T-cell (primary cell): ENCODE results near the gene EFHC1. TPM values are rescaled to one million over a fixed set of nuclear protein-coding genes. Genes with fewer than 3 reads are reported as not detected.

Experiments
- ATAC-seq, 4 experiments: fragments of 200-7000 bp in 3 of 4; fragments of 150-1000 bp in 1 of 4; cut with Tn5 transposase; replicated peaks in 1 of 4; 1 replicate in 3 of 4; 2 replicates in 1 of 4; pipeline ENCODE4 v1.10.0; 2021; ENCODE audit warnings: moderate library complexity in 3 of 4, mild to moderate bottlenecking in 2 of 4, moderate number of reproducible peaks in 1 of 4
- CTCF ChIA-PET, 2 donors: fragments of 300-600 bp; sonication (Branson Sonifier 250); formaldehyde crosslinking; loops; one replicate each; lab custom pipeline; 2022; ENCODE audit warnings: antibody characterized with exemption in 2 of 2; lab: Charles Lee
- POLR2A ChIA-PET, 2 donors: fragments of 300-600 bp; sonication (Branson Sonifier 250); formaldehyde crosslinking; loops; one replicate each; lab custom pipeline; 2022; ENCODE audit warnings: antibody characterized with exemption in 2 of 2; lab: Charles Lee
- DNase-seq, 35 experiments: peaks; one replicate each; pipeline versions ENCODE4 v3.0.0 to v3.0.0-alpha.2; 2013 to 2023
- H3K27ac ChIP-seq: one replicate; pipeline ENCODE4 v1.5.1; 2013; ENCODE audit warnings: low read length
- H3K27me3 ChIP-seq, 2 experiments: replicated peaks in 1 of 2; 1 replicate in 1 of 2; 2 replicates in 1 of 2; pipeline versions ENCODE4 v1.6.1 to v1.7.0; 2013; ENCODE audit warnings: low read length in 1 of 2, mixed read lengths in 1 of 2; ENCODE audit not compliant: control insufficient read depth in 2 of 2, insufficient read depth in 2 of 2; ENCODE audit errors: extremely low read depth in 1 of 2
- H3K36me3 ChIP-seq, 2 donors: 1 replicate in 1 of 2; 2 replicates in 1 of 2; pipeline versions ENCODE4 v1.6.1 to v1.7.0; 2013; ENCODE audit warnings: low read length in 1 of 2; ENCODE audit not compliant: control insufficient read depth in 2 of 2, insufficient read depth in 1 of 2; ENCODE audit errors: extremely low read depth in 1 of 2
- H3K4me1 ChIP-seq, 2 experiments: 1 replicate in 1 of 2; 2 replicates in 1 of 2; pipeline versions ENCODE4 v1.6.1 to v1.7.0; 2013; ENCODE audit warnings: low read length in 2 of 2, mixed read lengths in 1 of 2; ENCODE audit not compliant: insufficient read depth in 2 of 2, control insufficient read depth in 1 of 2; ENCODE audit errors: extremely low read depth in 1 of 2
- H3K4me3 ChIP-seq, 2 donors: 1 replicate in 1 of 2; 2 replicates in 1 of 2; pipeline versions ENCODE4 v1.5.1 to v1.7.0; 2013; ENCODE audit warnings: mild to moderate bottlenecking in 2 of 2, low read length in 1 of 2, moderate library complexity in 1 of 2; ENCODE audit not compliant: control insufficient read depth in 1 of 2; ENCODE audit errors: extremely low read depth in 1 of 2
- H3K9me3 ChIP-seq: 2 replicates; pipeline ENCODE4 v1.7.0; 2013
- H3K27ac Mint-ChIP-seq, 2 donors: one replicate each; pipeline ENCODE4 v1.8.0; 2020 to 2021; ENCODE audit warnings: mild to moderate bottlenecking in 2 of 2, mixed read lengths in 2 of 2
- H3K27me3 Mint-ChIP-seq, 2 donors: one replicate each; pipeline ENCODE4 v1.8.0; 2021 to 2022; ENCODE audit warnings: mixed read lengths in 2 of 2
- H3K36me3 Mint-ChIP-seq: one replicate; pipeline ENCODE4 v1.8.0; 2021; ENCODE audit warnings: mixed read lengths
- H3K4me1 Mint-ChIP-seq, 3 donors: one replicate each; pipeline ENCODE4 v1.8.0; 2020 to 2022; ENCODE audit warnings: mixed read lengths in 3 of 3, mild to moderate bottlenecking in 1 of 3
- H3K4me3 Mint-ChIP-seq, 3 donors: one replicate each; pipeline ENCODE4 v1.8.0; 2020 to 2022; ENCODE audit warnings: mild to moderate bottlenecking in 3 of 3, mixed read lengths in 3 of 3, moderate library complexity in 3 of 3
- H3K9me3 Mint-ChIP-seq, 3 donors: one replicate each; pipeline ENCODE4 v1.8.0; 2020 to 2022; ENCODE audit warnings: mixed read lengths in 3 of 3
- WGBS: methylation state at CpG from one replicate; pipeline ENCODE4 v1.1.5; 2013; ENCODE audit warnings: missing lambda C conversion rate; ENCODE audit not compliant: insufficient coverage; 5-methylcytosine and 5-hydroxymethylcytosine counted together
- total RNA-seq, 35 experiments: library from RNA in 6 of 35; stranded (reverse) in 6 of 35; fragments of 120-200 nt in 1 of 35; gene quantifications; one replicate each; pipeline versions ENCODE4 v1.2.1 to v1.2.4 and lab custom pipeline; 2013 to 2026

Gene EFHC1
- total RNA-seq, 5 donors from 2014 or later (not counting 1 experiment from before 2014, with no cell fraction given) = 4.5 to 8.6 (median 6.2) TPM

DNA sequence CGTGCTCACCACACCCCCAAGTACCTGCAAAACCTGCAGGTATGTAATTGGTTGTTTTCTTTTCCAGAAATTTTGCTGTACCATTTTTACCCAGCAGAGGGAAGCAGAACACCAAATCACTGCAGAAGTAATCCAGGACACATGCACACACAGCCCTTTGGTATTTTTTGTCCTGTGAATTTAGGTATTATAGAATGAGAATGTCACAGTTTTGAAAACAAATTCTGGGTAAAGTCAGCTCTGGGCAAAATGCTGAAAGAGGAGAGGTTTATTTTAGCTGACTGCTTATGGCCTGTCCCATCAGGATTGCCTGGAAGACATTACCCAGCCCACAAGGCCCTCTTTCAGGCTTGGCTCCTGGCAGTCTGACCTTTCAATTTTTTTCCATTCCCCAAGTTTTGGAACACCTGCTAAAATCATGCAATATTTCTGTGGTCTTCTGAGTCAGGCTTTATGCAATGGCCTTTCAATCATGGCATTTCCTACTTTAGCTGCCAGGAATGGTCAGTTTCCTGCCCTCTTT is 3.5 kb upstream of the EFHC1 start:
- Histone ChIP-seq H3K9me3 (no peaks in the 10 kb centered on the region), H3K27ac (no peak overlapping the region), H3K4me1 (peaks cover 7 to 17% of the 10 kb centered on the region in 2 experiments), H3K4me3 (no peak overlapping the region), H3K36me3 (no peaks in the 10 kb centered on the region), H3K27me3 (peaks cover 0 to 8% of the 10 kb centered on the region in 2 experiments)
- ATAC-seq (peak in 2 of 4 experiments; percentile 7 to 9), DNase-seq (peak in 15 of 35 experiments; percentile 9 to 81 (median 23))
- Mint-ChIP-seq H3K4me1 (peaks cover 22 to 24% (median 24%) of the 10 kb centered on the region in 3 donors), H3K9me3 (no peaks in the 10 kb centered on the region), H3K36me3 (no peaks in the 10 kb centered on the region), H3K27ac (no peak overlapping the region), H3K27me3 (no peaks in the 10 kb centered on the region), H3K4me3 (no peak overlapping the region)
- ChIA-PET POLR2A (interaction anchor here in 1 of 2 donors (0.6 kb wide), 2 partner anchors 15 to 254 kb away, joined by 3 read pairs; no protein-coding TSS in a partner anchor), CTCF (interaction anchor here (0.6 to 5.6 kb wide), 11 partner anchors 9 to 247 kb away, joined by 3 to 51 read pairs (median 4); partner anchors contain the start of genes MCM3 (in 1 of the 2) and PAQR8 (in 1 of the 2))
- no CpG with 5 or more reads among the region's 1 CpG for WGBS

GRCh38 chr6:52417675-52418111 is 2.4 kb upstream of the EFHC1 start:
- Histone ChIP-seq H3K9me3 (no peaks in the 10 kb centered on the region), H3K4me1 (peaks cover 7 to 17% of the 10 kb centered on the region in 2 experiments), H3K4me3 (no peak overlapping the region), H3K36me3 (no peaks in the 10 kb centered on the region), H3K27ac (no peak overlapping the region), H3K27me3 (peaks cover 0 to 8% of the 10 kb centered on the region in 2 experiments)
- H3K9me3 Mint-ChIP-seq = no peaks in the 10 kb centered on the region
- CTCF ChIA-PET = interaction anchor here (0.5 to 5.6 kb wide), 8 partner anchors 10 to 246 kb away, joined by 3 to 51 read pairs (median 4); partner anchors contain the start of genes MCM3 (in 1 of the 2) and PAQR8 (in 1 of the 2)
- peaks cover 19 to 23% (median 20%) of the 10 kb centered on the region in 3 donors for H3K4me1 Mint-ChIP-seq
- DNase-seq = no peak
- H3K4me3 Mint-ChIP-seq = peak overlapping the region in 1 of 3 donors; percentile 21
- no peak overlapping the region for H3K27ac Mint-ChIP-seq
- ATAC-seq = no peak
- 98% methylated on average over 4 of the region's 5 CpGs for WGBS
- H3K36me3 Mint-ChIP-seq = no peaks in the 10 kb centered on the region
- no peaks in the 10 kb centered on the region for H3K27me3 Mint-ChIP-seq
- POLR2A ChIA-PET = interaction anchor here in 1 of 2 donors (0.6 kb wide), 1 partner anchor 23 kb away, joined by 3 read pairs; no protein-coding TSS in a partner anchor

DNA sequence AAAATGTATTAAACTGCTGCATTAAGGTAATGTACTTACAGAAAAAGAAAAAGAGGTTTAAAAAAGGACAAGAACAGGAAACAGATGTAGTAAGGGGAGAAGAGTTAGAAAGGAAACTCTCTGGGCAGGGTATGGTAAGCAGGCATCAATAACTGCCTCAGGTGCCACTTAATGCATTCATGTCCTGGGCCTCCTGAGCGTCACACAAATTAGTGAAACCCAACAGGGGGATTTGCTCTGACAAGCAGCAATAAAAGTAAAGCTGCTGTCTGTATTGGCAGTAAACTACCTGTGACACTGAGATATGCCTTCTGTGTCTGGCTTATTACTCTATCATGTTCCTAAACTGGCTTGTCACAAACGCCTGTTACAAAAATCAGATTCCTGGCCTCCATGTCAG is 1.5 kb upstream of the EFHC1 start:
- Mint-ChIP-seq H3K4me1 (peaks cover 16 to 23% (median 17%) of the 10 kb centered on the region in 3 donors), H3K4me3 (peak overlapping the region in 1 of 3 donors; percentile 24), H3K27me3 (no peaks in the 10 kb centered on the region), H3K27ac (no peak overlapping the region), H3K9me3 (no peaks in the 10 kb centered on the region), H3K36me3 (no peaks in the 10 kb centered on the region)
- peaks cover 0 to 8% of the 10 kb centered on the region in 2 experiments for H3K27me3 ChIP-seq
- no peak overlapping the region for H3K4me3 ChIP-seq
- ChIA-PET CTCF (interaction anchor here (0.5 to 5.6 kb wide), 18 partner anchors 10 to 1067 kb away, joined by 3 to 51 read pairs (median 4); partner anchors contain the start of gene MCM3 (in 1 of the 2)), POLR2A (interaction anchor here (0.6 to 1.4 kb wide), 4 partner anchors 10 to 163 kb away, joined by 3 to 6 read pairs (median 4); no protein-coding TSS in a partner anchor)
- H3K9me3 ChIP-seq = no peaks in the 10 kb centered on the region
- no peak overlapping the region for H3K27ac ChIP-seq
- ATAC-seq = no peak
- no peak for DNase-seq
- WGBS = 100% methylated on average over 1 of the region's 2 CpGs
- H3K4me1 ChIP-seq = peaks cover 7 to 17% of the 10 kb centered on the region in 2 experiments
- no peaks in the 10 kb centered on the region for H3K36me3 ChIP-seq

DNA sequence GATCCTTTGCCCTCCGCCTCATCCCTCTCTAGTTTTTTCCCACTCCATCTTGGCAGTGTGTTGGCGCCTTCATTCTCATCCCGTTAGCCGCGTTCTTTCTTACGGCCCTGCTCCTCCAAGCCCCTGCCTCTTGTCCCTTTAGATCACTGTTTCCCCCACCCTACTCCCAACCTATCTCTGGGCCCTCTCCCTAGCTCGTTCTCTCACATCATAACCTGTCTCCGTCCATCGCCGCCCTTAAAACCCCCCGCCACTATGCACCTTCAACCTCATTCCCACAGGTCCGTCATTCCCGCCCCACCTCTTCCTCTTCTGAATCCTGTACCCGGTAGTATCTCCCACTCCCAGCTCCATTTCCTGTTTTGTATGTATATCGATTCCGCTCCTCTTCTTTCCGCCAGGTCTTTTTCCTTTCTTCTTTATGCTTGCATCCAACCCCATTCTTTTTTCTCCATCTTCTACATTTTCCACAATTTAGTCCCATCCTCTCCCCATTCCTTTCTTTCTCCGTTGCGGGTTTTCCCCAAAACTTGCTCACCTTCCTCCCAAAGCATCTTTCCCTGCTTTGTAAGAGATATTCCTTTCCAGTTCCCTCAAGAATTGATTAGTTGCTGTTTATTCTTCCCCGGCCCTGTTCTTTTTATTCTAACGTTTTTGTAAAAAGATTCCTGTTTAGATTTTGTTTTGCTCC is 671 bp downstream of the EFHC1 start:
- WGBS = 7% methylated on average over 14 of the region's 21 CpGs
- no peak overlapping the region for H3K27ac Mint-ChIP-seq
- no peaks in the 10 kb centered on the region for H3K27me3 Mint-ChIP-seq
- ATAC-seq = no peak
- CTCF ChIA-PET = interaction anchor here (0.6 to 1.8 kb wide), 13 partner anchors 13 to 767 kb away, joined by 3 to 11 read pairs (median 4); partner anchors contain the start of gene MCM3 (in 2 of the 2)
- H3K4me3 ChIP-seq = peak overlapping the region; percentile 60 to 67
- DNase-seq = no peak
- H3K36me3 ChIP-seq = no peaks in the 10 kb centered on the region
- no peak overlapping the region for H3K4me3 Mint-ChIP-seq
- peak overlapping the region; percentile 62 for H3K27ac ChIP-seq
- peaks cover 7 to 14% (median 8%) of the 10 kb centered on the region in 3 donors for H3K4me1 Mint-ChIP-seq
- no peaks in the 10 kb centered on the region for H3K9me3 ChIP-seq
- peaks cover 0 to 8% of the 10 kb centered on the region in 2 experiments for H3K27me3 ChIP-seq
- POLR2A ChIA-PET = interaction anchor here (0.6 to 1.4 kb wide), 5 partner anchors 30 to 260 kb away, joined by 3 to 6 read pairs (median 3); no protein-coding TSS in a partner anchor
- H3K9me3 Mint-ChIP-seq = no peaks in the 10 kb centered on the region
- H3K4me1 ChIP-seq = peaks cover 7 to 17% of the 10 kb centered on the region in 2 experiments
- H3K36me3 Mint-ChIP-seq = no peaks in the 10 kb centered on the region

DNA sequence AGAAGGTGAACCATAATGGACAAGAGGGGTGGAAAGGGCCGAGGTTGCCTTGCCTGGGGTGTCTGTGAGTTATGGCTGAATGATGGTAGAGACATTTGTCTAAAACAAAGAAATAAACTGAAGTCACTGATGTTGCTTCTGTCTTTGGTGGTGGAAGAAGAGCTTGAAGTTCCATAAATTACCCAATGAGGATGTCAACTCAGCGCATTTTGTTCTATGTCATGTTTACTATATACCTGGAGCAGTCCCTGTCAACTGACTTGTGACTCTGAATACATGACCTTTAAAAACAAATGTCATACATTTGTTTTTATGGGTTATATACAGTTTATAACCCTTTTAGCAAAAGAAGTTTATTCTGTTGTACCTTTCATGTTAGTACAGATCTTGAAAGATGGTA is 2.0 kb downstream of the EFHC1 start:
- Histone ChIP-seq H3K36me3 (no peaks in the 10 kb centered on the region), H3K4me1 (peaks cover 5 to 17% of the 10 kb centered on the region in 2 experiments), H3K27ac (no peak overlapping the region), H3K27me3 (peaks cover 0 to 8% of the 10 kb centered on the region in 2 experiments), H3K9me3 (no peaks in the 10 kb centered on the region), H3K4me3 (no peak overlapping the region)
- Mint-ChIP-seq H3K36me3 (no peaks in the 10 kb centered on the region), H3K4me3 (no peak overlapping the region), H3K27me3 (no peaks in the 10 kb centered on the region), H3K27ac (no peak overlapping the region), H3K9me3 (no peaks in the 10 kb centered on the region), H3K4me1 (peaks cover 0 to 7% (median 0%) of the 10 kb centered on the region in 3 donors)
- ATAC-seq = no peak
- no peak for DNase-seq
- CTCF ChIA-PET = interaction anchor here (0.5 to 1.7 kb wide), 4 partner anchors 14 to 241 kb away, joined by 3 to 5 read pairs (median 4); no protein-coding TSS in a partner anchor
- WGBS = 100% methylated on average over 1 of the region's 2 CpGs
- POLR2A ChIA-PET = interaction anchor here in 1 of 2 donors (1.4 kb wide), 1 partner anchor 31 kb away, joined by 3 read pairs; no protein-coding TSS in a partner anchor
